Measurements from ENCODE around the gene PBXIP1. TPM values are rescaled to one million over a fixed set of nuclear protein-coding genes. Genes with fewer than 3 reads are reported as not detected.
"Not testable (repeated sequence)": the region's sequence is repeated elsewhere in the genome, so short reads cannot be mapped to it uniquely, and the experiment has no call there.

Gene PBXIP1
- total RNA-seq, 1 donor: 52.2 TPM

DNA sequence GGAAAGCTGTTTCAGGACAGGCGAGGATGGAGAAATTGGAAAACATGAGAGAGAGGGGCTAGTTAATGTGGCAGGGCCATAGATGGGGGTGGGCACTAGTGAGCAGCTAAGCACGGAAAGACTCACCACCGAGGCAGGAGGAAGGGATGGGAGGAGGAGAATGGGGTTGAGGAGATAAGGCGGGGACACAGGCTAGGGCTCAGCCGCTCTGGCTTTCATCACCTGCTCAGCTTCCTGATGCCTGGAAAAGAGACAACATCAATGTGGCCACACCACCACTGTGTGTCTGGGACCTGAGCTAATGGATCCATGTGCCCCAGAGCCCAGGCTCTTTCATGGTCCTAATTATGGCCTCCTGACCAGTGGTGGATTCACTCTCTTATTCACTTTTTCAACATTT is 47.0 kb downstream of the PBXIP1 start:
- DNase-seq (ENCODE audit: low read depth): no peak
- TF ChIP-seq, protein P1, sequence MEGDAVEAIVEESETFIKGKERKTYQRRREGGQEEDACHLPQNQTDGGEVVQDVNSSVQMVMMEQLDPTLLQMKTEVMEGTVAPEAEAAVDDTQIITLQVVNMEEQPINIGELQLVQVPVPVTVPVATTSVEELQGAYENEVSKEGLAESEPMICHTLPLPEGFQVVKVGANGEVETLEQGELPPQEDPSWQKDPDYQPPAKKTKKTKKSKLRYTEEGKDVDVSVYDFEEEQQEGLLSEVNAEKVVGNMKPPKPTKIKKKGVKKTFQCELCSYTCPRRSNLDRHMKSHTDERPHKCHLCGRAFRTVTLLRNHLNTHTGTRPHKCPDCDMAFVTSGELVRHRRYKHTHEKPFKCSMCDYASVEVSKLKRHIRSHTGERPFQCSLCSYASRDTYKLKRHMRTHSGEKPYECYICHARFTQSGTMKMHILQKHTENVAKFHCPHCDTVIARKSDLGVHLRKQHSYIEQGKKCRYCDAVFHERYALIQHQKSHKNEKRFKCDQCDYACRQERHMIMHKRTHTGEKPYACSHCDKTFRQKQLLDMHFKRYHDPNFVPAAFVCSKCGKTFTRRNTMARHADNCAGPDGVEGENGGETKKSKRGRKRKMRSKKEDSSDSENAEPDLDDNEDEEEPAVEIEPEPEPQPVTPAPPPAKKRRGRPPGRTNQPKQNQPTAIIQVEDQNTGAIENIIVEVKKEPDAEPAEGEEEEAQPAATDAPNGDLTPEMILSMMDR (IDR thresholded peaks at IDR 0.05; ENCODE audit: insufficient read depth, low read depth, low read length): no peak
- H3K4me3 ChIP-seq (ENCODE audit: low read depth, low read length): no peak overlapping the region

GRCh38 chr1:154908129-154908528 is 47.8 kb downstream of the PBXIP1 start:
- not testable (repeated sequence) for DNase-seq (ENCODE audit: low read depth); H3K4me3 ChIP-seq (ENCODE audit: low read depth, low read length)

DNA sequence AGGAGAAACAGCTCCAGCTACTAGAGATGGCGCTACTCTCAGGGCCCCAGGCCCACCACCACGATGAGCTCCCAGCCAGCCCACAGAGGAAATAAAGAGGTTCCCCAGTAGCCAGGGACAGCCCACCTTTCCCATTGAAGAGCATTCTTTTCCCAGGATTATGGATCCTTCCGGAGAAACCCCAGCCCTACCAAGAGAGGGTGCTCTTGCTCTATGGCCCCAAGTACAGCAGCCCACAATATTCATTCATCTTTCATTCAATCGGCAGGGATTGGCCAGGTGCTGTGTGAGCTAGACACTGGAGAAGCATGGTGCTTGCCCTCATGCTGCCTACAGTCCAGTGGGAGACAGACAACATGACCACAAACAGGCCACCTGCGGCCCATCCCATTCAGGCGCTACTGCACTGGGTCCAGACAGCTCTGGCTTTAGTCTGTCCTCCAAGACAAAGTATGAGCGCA is 49.2 kb downstream of the PBXIP1 start:
- peak; percentile 17 for DNase-seq (ENCODE audit: low read depth)
- H3K4me3 ChIP-seq (ENCODE audit: low read depth, low read length): no peak overlapping the region
- TF ChIP-seq, protein P1 (IDR thresholded peaks at IDR 0.05; ENCODE audit: insufficient read depth, low read depth, low read length): peak; percentile 50

GRCh38 chr1:154902938-154903566 is 52.8 kb downstream of the PBXIP1 start:
- TF ChIP-seq, protein P1 (IDR thresholded peaks at IDR 0.05; ENCODE audit: insufficient read depth, low read depth, low read length): no peak
- DNase-seq (ENCODE audit: low read depth): no peak
- no peak overlapping the region for H3K4me3 ChIP-seq (ENCODE audit: low read depth, low read length)

GRCh38 chr1:154901591-154901990 is 54.3 kb downstream of the PBXIP1 start:
- TF ChIP-seq, protein P1 (IDR thresholded peaks at IDR 0.05; ENCODE audit: insufficient read depth, low read depth, low read length): no peak
- DNase-seq (ENCODE audit: low read depth): peak; percentile 13
- H3K4me3 ChIP-seq (ENCODE audit: low read depth, low read length): no peak overlapping the region

- TF ChIP-seq, protein P1 (IDR thresholded peaks at IDR 0.05; ENCODE audit: insufficient read depth, low read depth, low read length): no peak
- H3K4me3 ChIP-seq (ENCODE audit: low read depth, low read length): no peak overlapping the region
- DNase-seq (ENCODE audit: low read depth): no peak
These were observed 56.9 kb downstream of the PBXIP1 start for GRCh38 chr1:154899041-154899440.

DNA sequence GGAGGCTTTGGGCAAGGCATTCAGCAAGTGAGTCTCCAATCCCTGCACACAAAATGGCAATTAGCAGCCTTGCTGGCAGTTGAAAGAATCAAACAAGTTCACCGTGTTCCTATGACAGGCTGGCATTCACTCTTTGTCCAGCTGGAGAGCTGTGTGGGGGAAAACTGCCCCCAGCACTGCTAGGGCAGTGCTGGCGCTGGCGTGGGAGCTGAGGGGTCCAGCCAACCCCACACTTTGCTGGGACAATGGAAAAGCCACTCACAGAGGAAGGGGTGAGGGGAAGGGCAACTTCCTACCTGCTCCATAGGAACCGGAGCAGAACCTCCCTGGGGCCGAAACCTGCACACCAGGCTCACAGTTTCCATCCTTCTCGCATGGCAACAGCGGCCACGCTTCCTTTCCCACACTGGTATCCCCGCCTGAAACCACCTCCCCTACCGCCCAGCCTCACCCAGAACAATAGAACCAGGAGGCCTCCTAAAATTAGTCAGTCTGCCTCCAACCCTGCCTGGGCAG is 59.1 kb downstream of the PBXIP1 start:
- DNase-seq (ENCODE audit: low read depth): no peak
- no peak overlapping the region for H3K4me3 ChIP-seq (ENCODE audit: low read depth, low read length)
- TF ChIP-seq, protein P1 (IDR thresholded peaks at IDR 0.05; ENCODE audit: insufficient read depth, low read depth, low read length): no peak
